ENCODE data around the gene USF3. TPM values are rescaled to one million over a fixed set of nuclear protein-coding genes. Genes with fewer than 3 reads are reported as not detected.
A peak's percentile ranks its signal among the peaks of the same experiment; 100 is the strongest.

USF3 gene
- total and polyA plus RNA-seq, 4 donors, result 4.6 to 16.0 (median 11.4) TPM

GRCh38 chr3:113698213-113698742, 1.8 kb upstream of the USF3 start (continued):
- TF ChIP-seq, protein P1, sequence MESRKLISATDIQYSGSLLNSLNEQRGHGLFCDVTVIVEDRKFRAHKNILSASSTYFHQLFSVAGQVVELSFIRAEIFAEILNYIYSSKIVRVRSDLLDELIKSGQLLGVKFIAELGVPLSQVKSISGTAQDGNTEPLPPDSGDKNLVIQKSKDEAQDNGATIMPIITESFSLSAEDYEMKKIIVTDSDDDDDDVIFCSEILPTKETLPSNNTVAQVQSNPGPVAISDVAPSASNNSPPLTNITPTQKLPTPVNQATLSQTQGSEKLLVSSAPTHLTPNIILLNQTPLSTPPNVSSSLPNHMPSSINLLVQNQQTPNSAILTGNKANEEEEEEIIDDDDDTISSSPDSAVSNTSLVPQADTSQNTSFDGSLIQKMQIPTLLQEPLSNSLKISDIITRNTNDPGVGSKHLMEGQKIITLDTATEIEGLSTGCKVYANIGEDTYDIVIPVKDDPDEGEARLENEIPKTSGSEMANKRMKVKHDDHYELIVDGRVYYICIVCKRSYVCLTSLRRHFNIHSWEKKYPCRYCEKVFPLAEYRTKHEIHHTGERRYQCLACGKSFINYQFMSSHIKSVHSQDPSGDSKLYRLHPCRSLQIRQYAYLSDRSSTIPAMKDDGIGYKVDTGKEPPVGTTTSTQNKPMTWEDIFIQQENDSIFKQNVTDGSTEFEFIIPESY (IDR thresholded peaks at IDR 0.05), result no peak
- TF ChIP-seq TAF1 (conservative IDR thresholded peaks at IDR 0.05) (no peak), ATF3 (IDR thresholded peaks at IDR 0.05) (no peak), GABPA (IDR thresholded peaks at IDR 0.05 in 1 of 2, conservative IDR thresholded peaks at IDR 0.05 in 1 of 2) (no peak), YY1 (IDR thresholded peaks at IDR 0.05) (no peak), SP1 (IDR thresholded peaks at IDR 0.05) (no peak)

- Histone ChIP-seq H3K4me3 (ENCODE audit: low read depth in 1 of 3, low read length in 3 of 3) (peak overlapping the region; percentile 71 to 94 (median 92)), H3K36me3 (ENCODE audit: control insufficient read depth in 4 of 4, insufficient read depth in 3 of 4, low read depth in 1 of 4, low read length in 3 of 4) (no peaks in the 10 kb centered on the region), H3K27me3 (ENCODE audit: control insufficient read depth in 4 of 4, insufficient read depth in 4 of 4, low read length in 3 of 4) (no peaks in the 10 kb centered on the region), H3K9ac (ENCODE audit: low read depth in 1 of 2, low read length in 2 of 2) (peak overlapping the region; percentile 69 to 99), H3K27ac (ENCODE audit: low read depth in 1 of 2, low read length in 2 of 2) (peak overlapping the region; percentile 72 to 90), H3K4me1 (ENCODE audit: control insufficient read depth in 4 of 4, insufficient read depth in 4 of 4, low read length in 3 of 4) (peaks cover 2 to 30% (median 26%) of the 10 kb centered on the region in 4 donors), H3K9me3 (ENCODE audit: control insufficient read depth in 4 of 4, low read length in 3 of 4) (no peaks in the 10 kb centered on the region)
- no peak for DNase-seq (ENCODE audit: low spot score)
- 4% methylated on average over 10 of the region's 10 CpGs for WGBS
- no peak for TF ChIP-seq HNF4G (IDR thresholded peaks at IDR 0.05)
- peak in 1 of 2 donors; percentile 29 for TF ChIP-seq RAD21 (IDR thresholded peaks at IDR 0.05)
- TF ChIP-seq NR2F2 (IDR thresholded peaks at IDR 0.05), result peak; percentile 22
- peak in 1 of 2 donors; percentile 6 for TF ChIP-seq RXRA (IDR thresholded peaks at IDR 0.05)
- TF ChIP-seq, protein P2, sequence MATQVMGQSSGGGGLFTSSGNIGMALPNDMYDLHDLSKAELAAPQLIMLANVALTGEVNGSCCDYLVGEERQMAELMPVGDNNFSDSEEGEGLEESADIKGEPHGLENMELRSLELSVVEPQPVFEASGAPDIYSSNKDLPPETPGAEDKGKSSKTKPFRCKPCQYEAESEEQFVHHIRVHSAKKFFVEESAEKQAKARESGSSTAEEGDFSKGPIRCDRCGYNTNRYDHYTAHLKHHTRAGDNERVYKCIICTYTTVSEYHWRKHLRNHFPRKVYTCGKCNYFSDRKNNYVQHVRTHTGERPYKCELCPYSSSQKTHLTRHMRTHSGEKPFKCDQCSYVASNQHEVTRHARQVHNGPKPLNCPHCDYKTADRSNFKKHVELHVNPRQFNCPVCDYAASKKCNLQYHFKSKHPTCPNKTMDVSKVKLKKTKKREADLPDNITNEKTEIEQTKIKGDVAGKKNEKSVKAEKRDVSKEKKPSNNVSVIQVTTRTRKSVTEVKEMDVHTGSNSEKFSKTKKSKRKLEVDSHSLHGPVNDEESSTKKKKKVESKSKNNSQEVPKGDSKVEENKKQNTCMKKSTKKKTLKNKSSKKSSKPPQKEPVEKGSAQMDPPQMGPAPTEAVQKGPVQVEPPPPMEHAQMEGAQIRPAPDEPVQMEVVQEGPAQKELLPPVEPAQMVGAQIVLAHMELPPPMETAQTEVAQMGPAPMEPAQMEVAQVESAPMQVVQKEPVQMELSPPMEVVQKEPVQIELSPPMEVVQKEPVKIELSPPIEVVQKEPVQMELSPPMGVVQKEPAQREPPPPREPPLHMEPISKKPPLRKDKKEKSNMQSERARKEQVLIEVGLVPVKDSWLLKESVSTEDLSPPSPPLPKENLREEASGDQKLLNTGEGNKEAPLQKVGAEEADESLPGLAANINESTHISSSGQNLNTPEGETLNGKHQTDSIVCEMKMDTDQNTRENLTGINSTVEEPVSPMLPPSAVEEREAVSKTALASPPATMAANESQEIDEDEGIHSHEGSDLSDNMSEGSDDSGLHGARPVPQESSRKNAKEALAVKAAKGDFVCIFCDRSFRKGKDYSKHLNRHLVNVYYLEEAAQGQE (IDR thresholded peaks at IDR 0.05), result no peak
- no peak for TF ChIP-seq JUND (IDR thresholded peaks at IDR 0.05)
- TF ChIP-seq EGR1 (IDR thresholded peaks at IDR 0.05; ENCODE audit: low read depth in 2 of 2), result no peak
- TF ChIP-seq FOXA1 (IDR thresholded peaks at IDR 0.05), result no peak
- TF ChIP-seq ATF3 (IDR thresholded peaks at IDR 0.05), result no peak
- TF ChIP-seq TAF1 (conservative IDR thresholded peaks at IDR 0.05), result peak; percentile 38
- TF ChIP-seq SP1 (IDR thresholded peaks at IDR 0.05), result peak; percentile 35
- TF ChIP-seq, protein P1 (IDR thresholded peaks at IDR 0.05), result no peak
- TF ChIP-seq GABPA (IDR thresholded peaks at IDR 0.05 in 1 of 2, conservative IDR thresholded peaks at IDR 0.05 in 1 of 2), result no peak
- TF ChIP-seq MAX (IDR thresholded peaks at IDR 0.05), result no peak
- TF ChIP-seq, protein P3, sequence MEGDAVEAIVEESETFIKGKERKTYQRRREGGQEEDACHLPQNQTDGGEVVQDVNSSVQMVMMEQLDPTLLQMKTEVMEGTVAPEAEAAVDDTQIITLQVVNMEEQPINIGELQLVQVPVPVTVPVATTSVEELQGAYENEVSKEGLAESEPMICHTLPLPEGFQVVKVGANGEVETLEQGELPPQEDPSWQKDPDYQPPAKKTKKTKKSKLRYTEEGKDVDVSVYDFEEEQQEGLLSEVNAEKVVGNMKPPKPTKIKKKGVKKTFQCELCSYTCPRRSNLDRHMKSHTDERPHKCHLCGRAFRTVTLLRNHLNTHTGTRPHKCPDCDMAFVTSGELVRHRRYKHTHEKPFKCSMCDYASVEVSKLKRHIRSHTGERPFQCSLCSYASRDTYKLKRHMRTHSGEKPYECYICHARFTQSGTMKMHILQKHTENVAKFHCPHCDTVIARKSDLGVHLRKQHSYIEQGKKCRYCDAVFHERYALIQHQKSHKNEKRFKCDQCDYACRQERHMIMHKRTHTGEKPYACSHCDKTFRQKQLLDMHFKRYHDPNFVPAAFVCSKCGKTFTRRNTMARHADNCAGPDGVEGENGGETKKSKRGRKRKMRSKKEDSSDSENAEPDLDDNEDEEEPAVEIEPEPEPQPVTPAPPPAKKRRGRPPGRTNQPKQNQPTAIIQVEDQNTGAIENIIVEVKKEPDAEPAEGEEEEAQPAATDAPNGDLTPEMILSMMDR (IDR thresholded peaks at IDR 0.05; ENCODE audit: low read depth, low read length, missing input control), result no peak
- TF ChIP-seq YY1 (IDR thresholded peaks at IDR 0.05), result no peak
- TF ChIP-seq FOXA2 (IDR thresholded peaks at IDR 0.05), result no peak
- peak; percentile 21 to 34 for TF ChIP-seq HNF4A (conservative IDR thresholded peaks at IDR 0.05)
These were observed 1.2 kb upstream of the USF3 start for GRCh38 chr3:113697500-113698090.

Data from liver (tissue), 9 donors.